GM12878 (cell line): ENCODE results near the gene GNPTAB. TPM values are rescaled to one million over a fixed set of nuclear protein-coding genes. Genes with fewer than 3 reads are reported as not detected.

Source experiments
- ATAC-seq: fragments of 200-7000 bp; cut with Tn5 transposase; 3 replicates; pipeline ENCODE4 v1.9.1; 2020; ENCODE audit warnings: mild to moderate bottlenecking, moderate library complexity
- BruUV-seq: library from RNA; stranded (reverse); fragments of 400-500 nt; replicated peaks from 2 replicates; lab custom pipeline; 2021; lab: Mats Ljungman, UMichigan
- CTCF ChIA-PET: fragments of 300-600 bp; sonication (Branson Sonifier 250); formaldehyde crosslinking; extraction: SDS; loops from one replicate; lab custom pipeline; 2021; ENCODE audit warnings: inconsistent platforms; lab: Yijun Ruan, JAX
- POLR2A ChIA-PET: fragments of 350-600 bp; formaldehyde crosslinking; extraction: SDS; loops from one replicate; lab custom pipeline; 2021; ENCODE audit warnings: inconsistent platforms; lab: Charles Lee
- RAD21 ChIA-PET: fragments of 300-600 bp; sonication (Branson Sonifier 250); formaldehyde crosslinking; loops from one replicate; lab custom pipeline; 2023; ENCODE audit warnings: antibody characterized with exemption; ENCODE audit not compliant: unreplicated experiment; lab: Charles Lee
- SMC1A ChIA-PET: fragments of 300-600 bp; sonication (Branson Sonifier 250); formaldehyde crosslinking; loops from one replicate; lab custom pipeline; 2023; ENCODE audit not compliant: unreplicated experiment, uncharacterized antibody; lab: Charles Lee
- DNase-seq: peaks from one replicate; pipeline ENCODE4 v3.0.0-alpha.2; 2011; ENCODE audit warnings: low read depth, low spot score
- FAIRE-seq: peaks from 3 replicates; lab custom pipeline; 2011; peaks lifted over from hg19 to GRCh38; lab: Jason Lieb, UNC
- H2AFZ ChIP-seq: 2 replicates; pipeline ENCODE4 v1.6.0; 2011; ENCODE audit warnings: low read depth, low read length, control low read depth; ENCODE audit not compliant: control insufficient read depth
- H3K27ac ChIP-seq: 2 replicates; pipeline ENCODE4 v1.5.1; 2011; ENCODE audit warnings: control low read depth; ENCODE audit not compliant: control insufficient read depth, insufficient read depth
- H3K27me3 ChIP-seq, 2 experiments: replicated peaks in 1 of 2; 2 replicates each; pipeline versions ENCODE4 v1.6.0 to v1.6.1; 2011; ENCODE audit warnings: low read length in 1 of 2; ENCODE audit not compliant: control insufficient read depth in 2 of 2, insufficient read depth in 2 of 2
- H3K36me3 ChIP-seq, 2 experiments: 2 replicates each; pipeline ENCODE4 v1.5.1; 2011; ENCODE audit warnings: low read length in 1 of 2; ENCODE audit not compliant: control insufficient read depth in 2 of 2, insufficient read depth in 2 of 2
- H3K4me1 ChIP-seq: 2 replicates; pipeline ENCODE4 v1.6.1; 2011; ENCODE audit warnings: mild to moderate bottlenecking, low read length, moderate library complexity, mixed read lengths; ENCODE audit not compliant: control insufficient read depth, insufficient read depth
- H3K4me2 ChIP-seq: 2 replicates; pipeline ENCODE4 v1.6.0; 2011; ENCODE audit warnings: control low read depth; ENCODE audit not compliant: control insufficient read depth, insufficient read depth
- H3K4me3 ChIP-seq: fragments of 200-600 bp; sonication (generic); 2 replicates; pipeline ENCODE4 v1.5.1; 2016
- H3K79me2 ChIP-seq: 2 replicates; pipeline ENCODE4 v1.6.0; 2011; ENCODE audit warnings: low read length; ENCODE audit not compliant: control insufficient read depth, insufficient read depth
- H3K9ac ChIP-seq: 2 replicates; pipeline ENCODE4 v1.8.0; 2011; ENCODE audit warnings: low read length, control low read depth, mixed read lengths; ENCODE audit not compliant: control insufficient read depth, insufficient read depth
- H3K9me3 ChIP-seq: replicated peaks from 3 replicates; pipeline ENCODE4 v1.5.1; 2011; ENCODE audit warnings: mild to moderate bottlenecking, low read length; ENCODE audit not compliant: control insufficient read depth, insufficient read depth
- H4K20me1 ChIP-seq: 2 replicates; pipeline ENCODE4 v1.6.0; 2011; ENCODE audit not compliant: control insufficient read depth, insufficient read depth
- BACH1 ChIP-seq: fragments of 450-650 bp; IDR thresholded peaks from 2 replicates; pipeline ENCODE4 v1.6.1; 2017; ENCODE audit warnings: mild to moderate bottlenecking, borderline replicate concordance
- CBFB ChIP-seq: IDR thresholded peaks from 2 replicates; pipeline ENCODE4 v1.6.1; 2016; ENCODE audit warnings: antibody characterized with exemption, low read depth
- HDAC6 ChIP-seq: fragments of 200-600 bp; sonication (generic); IDR thresholded peaks from one replicate; pipeline ENCODE4 v1.8.0; 2017; ENCODE audit warnings: antibody characterized with exemption; ENCODE audit not compliant: unreplicated experiment
- IKZF1 ChIP-seq: fragments of 450-650 bp; conservative IDR thresholded peaks from 2 replicates; pipeline ENCODE4 v1.6.1; 2017; ENCODE audit warnings: antibody characterized with exemption, mild to moderate bottlenecking
- JUND ChIP-seq: IDR thresholded peaks from 2 replicates; pipeline ENCODE4 v1.6.1; 2012; ENCODE audit warnings: low read depth, mild to moderate bottlenecking, low read length, improper control_type of control experiment, moderate library complexity
- PAX8 ChIP-seq: fragments of 450-650 bp; IDR thresholded peaks from 2 replicates; pipeline ENCODE4 v1.6.1; 2017; ENCODE audit warnings: mild to moderate bottlenecking, moderate library complexity
- POLR2A ChIP-seq: IDR thresholded peaks from 2 replicates; pipeline ENCODE4 v1.6.1; 2011; ENCODE audit warnings: low read depth, mild to moderate bottlenecking, low read length
- RCOR1 ChIP-seq: conservative IDR thresholded peaks from 2 replicates; pipeline ENCODE4 v1.6.1; 2012; ENCODE audit warnings: low read depth, low read length, improper control_type of control experiment
- REST ChIP-seq: IDR thresholded peaks from 2 replicates; pipeline ENCODE4 v1.6.1; 2012; ENCODE audit warnings: mild to moderate bottlenecking, low read depth, low read length
- SPI1 ChIP-seq: IDR thresholded peaks from 2 replicates; pipeline ENCODE4 v1.6.1; 2011; ENCODE audit warnings: low read depth, mild to moderate bottlenecking, low read length, moderate library complexity, borderline replicate concordance; ENCODE audit not compliant: insufficient read depth
- SUPT20H ChIP-seq: IDR thresholded peaks from 2 replicates; pipeline ENCODE4 v1.6.1; 2011; ENCODE audit warnings: low read depth, mild to moderate bottlenecking, low read length, moderate library complexity, borderline replicate concordance; ENCODE audit not compliant: control insufficient read depth
- TCF7 ChIP-seq: IDR thresholded peaks from 2 replicates; pipeline ENCODE4 v1.6.1; 2014; ENCODE audit warnings: antibody characterized with exemption, borderline replicate concordance
- ZNF207 ChIP-seq: fragments of 450-650 bp; IDR thresholded peaks from 2 replicates; pipeline ENCODE4 v1.6.1; 2014; ENCODE audit warnings: antibody characterized with exemption, mild to moderate bottlenecking, borderline replicate concordance
- ZNF274 ChIP-seq: IDR thresholded peaks from one replicate; pipeline ENCODE4 v1.8.0; 2011; ENCODE audit not compliant: insufficient read length, insufficient read depth
- WGBS: methylation state at CpG from one replicate; pipeline ENCODE4 v1.1.6; 2016; ENCODE audit warnings: low lambda C conversion rate; ENCODE audit not compliant: insufficient replicate concordance, insufficient coverage; ENCODE audit errors: missing lambda C conversion rate; 5-methylcytosine and 5-hydroxymethylcytosine counted together
- in situ Hi-C: fragments of 300-500 bp; cut with MboI; formaldehyde crosslinking; loops from 9 replicates; pipeline ENCODE4 v1.14.3; 2018; ENCODE audit warnings: mixed read lengths
- intact Hi-C: fragments of 100-400 bp; cut with micrococcal nuclease; formaldehyde crosslinking; loops from one replicate; pipeline ENCODE4 v1.14.2; 2022; ENCODE audit not compliant: unreplicated experiment
- polyA plus RNA-seq, 11 experiments: library from polyadenylated mRNA; depleted of rRNA in 4 of 11; unstranded in 6 of 11; stranded (reverse) in 5 of 11; fragments of >200 nt; fragmentation: Nextera tagmentation in 4 of 11; fragmentation: Illumina TruSeq in 1 of 11; extraction: Ambion mirVana in 4 of 11; extraction: Trizol in 1 of 11; gene quantifications; 1 replicate in 1 of 11; 2 replicates in 10 of 11; pipeline versions ENCODE4 v1.2.1 to v1.2.3, GENCODE V29; 2011 to 2016; ENCODE audit warnings: inconsistent platforms in 2 of 11, missing spikeins in 2 of 11, low read depth in 1 of 11
- total RNA-seq, 4 experiments: library from RNA; depleted of rRNA in 3 of 4; stranded (reverse); fragments of >200 nt in 3 of 4; fragmentation: Illumina TruSeq in 1 of 4; extraction: Trizol in 1 of 4; gene quantifications; 2 replicates each; pipeline versions ENCODE4 v1.2.1 to v1.2.3, GENCODE V29; 2013 to 2021
- TF ChIP-seq, protein P1 (sequence below): fragments of 150-350 bp; IDR thresholded peaks from 2 replicates; pipeline ENCODE4 v1.6.1; 2014; ENCODE audit warnings: mild to moderate bottlenecking, low read depth, low read length
- TF ChIP-seq, protein P2 (sequence below): fragments of 450-650 bp; IDR thresholded peaks from 2 replicates; pipeline ENCODE4 v1.6.1; 2016; ENCODE audit warnings: mild to moderate bottlenecking, moderate library complexity, borderline replicate concordance

GNPTAB gene
- total and polyA plus RNA-seq, 10 of the 15 experiments (the other 5 are each of a cell fraction or from before 2014, with no cell fraction given): 9.8 to 38.9 (median 35.3) TPM

GRCh38 chr12:101746196-101746595 lies 84.6 kb downstream of the GNPTAB start (continued):
- TF ChIP-seq ZNF207 (no peak), JUND (no peak), HDAC6 (no peak), TCF7 (no peak), IKZF1 (no peak), BACH1 (no peak), CBFB (no peak), ZNF274 (no peak), PAX8 (no peak)
- TF ChIP-seq, protein P1, sequence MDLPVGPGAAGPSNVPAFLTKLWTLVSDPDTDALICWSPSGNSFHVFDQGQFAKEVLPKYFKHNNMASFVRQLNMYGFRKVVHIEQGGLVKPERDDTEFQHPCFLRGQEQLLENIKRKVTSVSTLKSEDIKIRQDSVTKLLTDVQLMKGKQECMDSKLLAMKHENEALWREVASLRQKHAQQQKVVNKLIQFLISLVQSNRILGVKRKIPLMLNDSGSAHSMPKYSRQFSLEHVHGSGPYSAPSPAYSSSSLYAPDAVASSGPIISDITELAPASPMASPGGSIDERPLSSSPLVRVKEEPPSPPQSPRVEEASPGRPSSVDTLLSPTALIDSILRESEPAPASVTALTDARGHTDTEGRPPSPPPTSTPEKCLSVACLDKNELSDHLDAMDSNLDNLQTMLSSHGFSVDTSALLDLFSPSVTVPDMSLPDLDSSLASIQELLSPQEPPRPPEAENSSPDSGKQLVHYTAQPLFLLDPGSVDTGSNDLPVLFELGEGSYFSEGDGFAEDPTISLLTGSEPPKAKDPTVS: no peak

DNA sequence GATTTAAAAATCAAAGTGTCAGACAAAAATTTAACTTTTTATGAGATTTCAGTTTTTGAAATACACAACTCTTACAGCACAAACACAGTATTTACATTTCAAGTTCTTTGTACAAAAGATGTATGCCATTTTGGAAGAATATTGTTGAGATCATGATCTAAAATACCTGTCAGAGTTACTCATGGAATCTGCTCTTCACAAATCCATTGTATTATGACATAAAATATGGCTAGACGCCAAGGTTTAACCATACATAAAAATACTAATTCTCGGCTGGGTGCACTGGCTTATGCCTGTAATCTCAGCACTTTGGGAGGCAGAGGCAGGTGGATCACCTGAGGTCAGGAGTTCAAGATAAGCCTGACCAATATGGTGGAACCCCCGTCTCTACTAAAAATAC lies 85.3 kb downstream of the GNPTAB start:
- Histone ChIP-seq H3K4me1 (peaks cover 17% of the 10 kb centered on the region), H3K36me3 (peaks cover 5 to 15% of the 10 kb centered on the region in 2 experiments), H2AFZ (no peak overlapping the region), H3K27me3 (no peaks in the 10 kb centered on the region), H3K27ac (no peak overlapping the region), H3K79me2 (no peaks in the 10 kb centered on the region), H3K9me3 (no peaks in the 10 kb centered on the region), H4K20me1 (no peaks in the 10 kb centered on the region), H3K9ac (no peak overlapping the region), H3K4me2 (no peak overlapping the region), H3K4me3 (no peak overlapping the region)
- RAD21 ChIA-PET: no interaction called here
- CTCF ChIA-PET: interaction anchor here (1.1 to 2.4 kb wide), 4 partner anchors 10 to 85 kb away, joined by 4 to 12 read pairs (median 5); partner anchors contain the start of gene GNPTAB
- FAIRE-seq (no peak), DNase-seq (no peak), ATAC-seq (no peak)
- SMC1A ChIA-PET: interaction anchor here (0.9 to 1.4 kb wide), 3 partner anchors 10 to 46 kb away, joined by 3 to 5 read pairs (median 5); no protein-coding TSS in a partner anchor
- POLR2A ChIA-PET: no interaction called here
- 95% methylated on average over 3 of the region's 3 CpGs for WGBS
- BruUV-seq: no TSS peak
- in situ Hi-C loops: no loop called here
- intact Hi-C loops: no loop called here
- no peak for TF ChIP-seq SPI1
- TF ChIP-seq RCOR1: no peak
- no peak for TF ChIP-seq SUPT20H
- TF ChIP-seq, protein P2, sequence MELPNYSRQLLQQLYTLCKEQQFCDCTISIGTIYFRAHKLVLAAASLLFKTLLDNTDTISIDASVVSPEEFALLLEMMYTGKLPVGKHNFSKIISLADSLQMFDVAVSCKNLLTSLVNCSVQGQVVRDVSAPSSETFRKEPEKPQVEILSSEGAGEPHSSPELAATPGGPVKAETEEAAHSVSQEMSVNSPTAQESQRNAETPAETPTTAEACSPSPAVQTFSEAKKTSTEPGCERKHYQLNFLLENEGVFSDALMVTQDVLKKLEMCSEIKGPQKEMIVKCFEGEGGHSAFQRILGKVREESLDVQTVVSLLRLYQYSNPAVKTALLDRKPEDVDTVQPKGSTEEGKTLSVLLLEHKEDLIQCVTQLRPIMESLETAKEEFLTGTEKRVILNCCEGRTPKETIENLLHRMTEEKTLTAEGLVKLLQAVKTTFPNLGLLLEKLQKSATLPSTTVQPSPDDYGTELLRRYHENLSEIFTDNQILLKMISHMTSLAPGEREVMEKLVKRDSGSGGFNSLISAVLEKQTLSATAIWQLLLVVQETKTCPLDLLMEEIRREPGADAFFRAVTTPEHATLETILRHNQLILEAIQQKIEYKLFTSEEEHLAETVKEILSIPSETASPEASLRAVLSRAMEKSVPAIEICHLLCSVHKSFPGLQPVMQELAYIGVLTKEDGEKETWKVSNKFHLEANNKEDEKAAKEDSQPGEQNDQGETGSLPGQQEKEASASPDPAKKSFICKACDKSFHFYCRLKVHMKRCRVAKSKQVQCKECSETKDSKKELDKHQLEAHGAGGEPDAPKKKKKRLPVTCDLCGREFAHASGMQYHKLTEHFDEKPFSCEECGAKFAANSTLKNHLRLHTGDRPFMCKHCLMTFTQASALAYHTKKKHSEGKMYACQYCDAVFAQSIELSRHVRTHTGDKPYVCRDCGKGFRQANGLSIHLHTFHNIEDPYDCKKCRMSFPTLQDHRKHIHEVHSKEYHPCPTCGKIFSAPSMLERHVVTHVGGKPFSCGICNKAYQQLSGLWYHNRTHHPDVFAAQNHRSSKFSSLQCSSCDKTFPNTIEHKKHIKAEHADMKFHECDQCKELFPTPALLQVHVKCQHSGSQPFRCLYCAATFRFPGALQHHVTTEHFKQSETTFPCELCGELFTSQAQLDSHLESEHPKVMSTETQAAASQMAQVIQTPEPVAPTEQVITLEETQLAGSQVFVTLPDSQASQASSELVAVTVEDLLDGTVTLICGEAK: no peak
- no peak for TF ChIP-seq POLR2A
- TF ChIP-seq REST: no peak
